Loucy (cell line): ENCODE measurements around the gene TRRAP.

Experiments used
- EZH2phosphoT487 ChIP-seq: fragments of 200-600 bp; IDR thresholded peaks from 2 replicates; pipeline ENCODE4 v1.6.1; 2018; ENCODE audit warnings: antibody characterized with exemption, mild to moderate bottlenecking, moderate library complexity, borderline replicate concordance
- TF ChIP-seq, protein P1 (sequence below): fragments of 200-600 bp; sonication (generic); conservative IDR thresholded peaks from 2 replicates; pipeline ENCODE4 v1.5.1; 2014; ENCODE audit warnings: mild to moderate bottlenecking, antibody characterized with exemption, low read length

DNA sequence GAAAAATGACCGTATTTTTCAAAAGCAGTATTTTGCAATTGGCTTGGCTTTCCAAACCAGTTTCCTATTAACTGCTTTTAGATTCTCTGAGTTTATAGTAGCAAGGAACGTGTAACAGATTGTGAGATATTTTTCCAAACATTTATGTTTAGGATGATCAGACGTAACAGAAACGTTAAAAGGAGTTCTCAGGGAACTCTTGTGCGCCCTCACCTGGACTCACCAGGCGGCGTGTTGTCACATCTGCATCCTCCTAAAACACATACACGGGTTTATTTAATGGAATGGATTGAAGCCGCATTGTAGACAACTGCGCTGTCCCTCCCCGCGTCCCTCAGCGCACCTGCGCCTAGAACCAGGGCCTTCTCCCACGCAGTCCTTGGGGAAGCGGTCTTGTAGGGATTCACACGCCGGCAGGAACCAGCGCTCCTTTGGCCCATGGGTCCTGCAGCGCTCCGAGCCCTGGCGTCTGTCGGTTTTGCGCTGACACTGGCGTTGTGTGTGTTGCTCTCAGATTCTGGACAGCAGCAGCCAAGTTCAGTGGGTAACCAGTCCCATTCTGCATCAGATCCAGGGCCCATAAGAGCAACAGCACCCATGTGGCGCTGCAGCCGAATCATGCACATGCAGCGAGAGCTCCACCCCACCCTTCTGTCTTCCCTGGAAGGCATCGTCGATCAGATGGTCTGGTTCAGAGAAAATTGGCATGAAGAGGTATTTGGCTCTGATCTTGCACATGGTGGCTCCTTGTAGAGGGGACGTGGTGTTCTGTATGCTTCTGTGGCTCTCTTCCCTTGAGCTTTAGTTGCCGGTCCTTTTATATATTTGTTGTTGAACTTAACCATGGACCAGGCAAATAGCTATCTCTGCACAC, 114.9 kb downstream of the TRRAP start:
- TF ChIP-seq, protein P1, sequence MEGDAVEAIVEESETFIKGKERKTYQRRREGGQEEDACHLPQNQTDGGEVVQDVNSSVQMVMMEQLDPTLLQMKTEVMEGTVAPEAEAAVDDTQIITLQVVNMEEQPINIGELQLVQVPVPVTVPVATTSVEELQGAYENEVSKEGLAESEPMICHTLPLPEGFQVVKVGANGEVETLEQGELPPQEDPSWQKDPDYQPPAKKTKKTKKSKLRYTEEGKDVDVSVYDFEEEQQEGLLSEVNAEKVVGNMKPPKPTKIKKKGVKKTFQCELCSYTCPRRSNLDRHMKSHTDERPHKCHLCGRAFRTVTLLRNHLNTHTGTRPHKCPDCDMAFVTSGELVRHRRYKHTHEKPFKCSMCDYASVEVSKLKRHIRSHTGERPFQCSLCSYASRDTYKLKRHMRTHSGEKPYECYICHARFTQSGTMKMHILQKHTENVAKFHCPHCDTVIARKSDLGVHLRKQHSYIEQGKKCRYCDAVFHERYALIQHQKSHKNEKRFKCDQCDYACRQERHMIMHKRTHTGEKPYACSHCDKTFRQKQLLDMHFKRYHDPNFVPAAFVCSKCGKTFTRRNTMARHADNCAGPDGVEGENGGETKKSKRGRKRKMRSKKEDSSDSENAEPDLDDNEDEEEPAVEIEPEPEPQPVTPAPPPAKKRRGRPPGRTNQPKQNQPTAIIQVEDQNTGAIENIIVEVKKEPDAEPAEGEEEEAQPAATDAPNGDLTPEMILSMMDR = peak; percentile 40
- TF ChIP-seq EZH2phosphoT487 = no peak
